GM23338 (cell line): ENCODE measurements around the gene SORL1. TPM values are rescaled to one million over a fixed set of nuclear protein-coding genes. Genes with fewer than 3 reads are reported as not detected.

Experiments used
- ATAC-seq: fragments of 200-7000 bp; cut with Tn5 transposase; 3 replicates; pipeline ENCODE4 v1.9.1; 2020
- DNase-seq: peaks from one replicate; pipeline ENCODE4 v3.0.0-alpha.2; 2015; ENCODE audit warnings: low spot score
- H2AFZ ChIP-seq: fragments of 200-600 bp; sonication (generic); 2 replicates; pipeline ENCODE4 v1.8.0; 2016; ENCODE audit warnings: antibody characterized with exemption, mild to moderate bottlenecking, moderate library complexity
- H3F3A ChIP-seq: fragments of 200-600 bp; sonication (generic); replicated peaks from 2 replicates; pipeline ENCODE4 v1.8.0; 2017; ENCODE audit warnings: antibody characterized with exemption, mixed run types, low read depth
- H3K27ac ChIP-seq: fragments of 200-600 bp; sonication (generic); 2 replicates; pipeline ENCODE4 v1.6.1; 2016; ENCODE audit warnings: low read depth
- H3K27me3 ChIP-seq: fragments of 200-600 bp; sonication (generic); 2 replicates; pipeline ENCODE4 v1.8.0; 2016; ENCODE audit warnings: mild to moderate bottlenecking, mixed run types, moderate library complexity; ENCODE audit not compliant: insufficient read depth
- H3K36me3 ChIP-seq: fragments of 200-600 bp; sonication (generic); 2 replicates; pipeline ENCODE4 v1.8.0; 2016; ENCODE audit warnings: mild to moderate bottlenecking; ENCODE audit not compliant: insufficient read depth
- H3K4me1 ChIP-seq: fragments of 200-600 bp; sonication (generic); 2 replicates; pipeline ENCODE4 v1.8.0; 2016; ENCODE audit warnings: mild to moderate bottlenecking, moderate library complexity; ENCODE audit not compliant: insufficient read depth
- H3K4me2 ChIP-seq: fragments of 200-600 bp; sonication (generic); 2 replicates; pipeline ENCODE4 v1.7.1; 2017; ENCODE audit warnings: mixed run types
- H3K4me3 ChIP-seq: fragments of 200-600 bp; sonication (generic); 2 replicates; pipeline ENCODE4 v1.6.1; 2016; ENCODE audit warnings: mixed run types
- H3K79me2 ChIP-seq: fragments of 200-600 bp; sonication (generic); replicated peaks from 2 replicates; pipeline ENCODE4 v1.8.0; 2017; ENCODE audit warnings: mild to moderate bottlenecking; ENCODE audit not compliant: insufficient read depth
- H3K9me2 ChIP-seq: fragments of 200-600 bp; sonication (generic); 2 replicates; pipeline ENCODE4 v1.8.0; 2017; ENCODE audit not compliant: insufficient read depth
- H4K20me1 ChIP-seq: fragments of 200-600 bp; sonication (generic); replicated peaks from 2 replicates; pipeline ENCODE4 v1.8.0; 2017; ENCODE audit warnings: mild to moderate bottlenecking; ENCODE audit not compliant: insufficient read depth
- H3K27ac Mint-ChIP-seq: 2 replicates; pipeline ENCODE4 v1.8.0; 2020; ENCODE audit warnings: inconsistent platforms, mild to moderate bottlenecking, moderate library complexity, mixed read lengths
- H3K27me3 Mint-ChIP-seq: 3 replicates; pipeline ENCODE4 v1.8.0; 2022; ENCODE audit warnings: low read depth, mild to moderate bottlenecking, moderate library complexity, mixed read lengths, inconsistent platforms; ENCODE audit not compliant: insufficient read depth, poor library complexity
- H3K36me3 Mint-ChIP-seq: 3 replicates; pipeline ENCODE4 v1.8.0; 2021; ENCODE audit warnings: low read depth, mild to moderate bottlenecking, inconsistent platforms, moderate library complexity, mixed read lengths
- H3K4me1 Mint-ChIP-seq: 3 replicates; pipeline ENCODE4 v1.8.0; 2020; ENCODE audit warnings: mild to moderate bottlenecking, inconsistent platforms, mixed read lengths
- H3K4me3 Mint-ChIP-seq: 3 replicates; pipeline ENCODE4 v1.8.0; 2021; ENCODE audit warnings: moderate library complexity, mild to moderate bottlenecking, inconsistent platforms, mixed read lengths
- H3K9me3 Mint-ChIP-seq: 3 replicates; pipeline ENCODE4 v1.8.0; 2020; ENCODE audit warnings: moderate library complexity, mild to moderate bottlenecking, inconsistent platforms, mixed read lengths
- CREB1 ChIP-seq: fragments of 250-450 bp; sonication (Bioruptor Pico); IDR thresholded peaks from 2 replicates; pipeline ENCODE4 v1.5.0; 2020; ENCODE audit warnings: low read depth, mild to moderate bottlenecking, moderate library complexity
- ETS1 ChIP-seq: IDR thresholded peaks from 2 replicates; pipeline ENCODE4 v1.6.1; 2016; ENCODE audit warnings: antibody characterized with exemption
- EZH2 ChIP-seq: fragments of 200-600 bp; sonication (generic); IDR thresholded peaks from one replicate; pipeline ENCODE4 v1.8.0; 2017; ENCODE audit warnings: antibody characterized with exemption, mild to moderate bottlenecking, low read depth; ENCODE audit not compliant: unreplicated experiment
- EZH2phosphoT487 ChIP-seq: fragments of 200-600 bp; sonication (generic); IDR thresholded peaks from one replicate; pipeline ENCODE4 v1.8.1; 2018; ENCODE audit warnings: antibody characterized with exemption; ENCODE audit not compliant: unreplicated experiment
- JUNB ChIP-seq: IDR thresholded peaks from one replicate; pipeline ENCODE4 v1.6.1; 2016; ENCODE audit warnings: antibody characterized with exemption; ENCODE audit not compliant: unreplicated experiment
- NANOG ChIP-seq: IDR thresholded peaks from 2 replicates; pipeline ENCODE4 v1.6.1; 2016; ENCODE audit warnings: antibody characterized with exemption, borderline replicate concordance
- POLR2AphosphoS5 ChIP-seq: IDR thresholded peaks from 2 replicates; pipeline ENCODE4 v1.6.1; 2016; ENCODE audit warnings: antibody characterized with exemption, low read depth
- STAT1 ChIP-seq: IDR thresholded peaks from one replicate; pipeline ENCODE4 v1.6.1; 2016; ENCODE audit warnings: antibody characterized with exemption; ENCODE audit not compliant: unreplicated experiment
- ZNF114 ChIP-seq: fragments of 250-450 bp; sonication (Bioruptor Pico); IDR thresholded peaks from 2 replicates; pipeline ENCODE4 v1.5.0; 2020; ENCODE audit warnings: mild to moderate bottlenecking, moderate library complexity
- ZNF462 ChIP-seq: fragments of 250-450 bp; sonication (Bioruptor Pico); IDR thresholded peaks from 2 replicates; pipeline ENCODE4 v1.5.0; 2020; ENCODE audit warnings: mild to moderate bottlenecking, moderate library complexity
- polyA plus RNA-seq: library from polyadenylated mRNA; unstranded; fragments of >200 nt; fragmentation: Nextera tagmentation; extraction: Ambion mirVana; gene quantifications from 2 replicates; pipeline ENCODE4 v1.2.1, GENCODE V29; 2016
- total RNA-seq: library from RNA; depleted of rRNA; stranded (reverse); fragments of >200 nt; shearing (Covaris generic); gene quantifications from 2 replicates; pipeline ENCODE4 v1.2.3, GENCODE V29; 2014

Gene SORL1
- total and polyA plus RNA-seq, 2 experiments from 2014 or later, result 23.0 to 78.8 TPM

- TF ChIP-seq ZNF462 (CRISPR knock-in tag), result no peak
Observed at GRCh38 chr11:121515335-121515671, 63.2 kb downstream of the SORL1 start (continued).

- ATAC-seq, result no peak
- H3F3A ChIP-seq, result no peaks in the 10 kb centered on the region
- TF ChIP-seq ETS1 (no peak), ZNF462 (CRISPR knock-in tag) (no peak), EZH2phosphoT487 (no peak), JUNB (no peak), EZH2 (no peak), CREB1 (CRISPR knock-in tag) (no peak), STAT1 (no peak), POLR2AphosphoS5 (no peak), NANOG (no peak), ZNF114 (CRISPR knock-in tag) (no peak)
Observed at GRCh38 chr11:121517996-121518395, 65.9 kb downstream of the SORL1 start.

More at GRCh38 chr11:121517996-121518395, 65.9 kb downstream of the SORL1 start:
- peaks cover 3% of the 10 kb centered on the region; the same call in 1 of the 2 replicates for H4K20me1 ChIP-seq
- Mint-ChIP-seq H3K4me3 (no peak overlapping the region), H3K36me3 (peaks cover 61% of the 10 kb centered on the region), H3K27ac (no peak overlapping the region), H3K27me3 (peaks cover 7% of the 10 kb centered on the region), H3K9me3 (no peaks in the 10 kb centered on the region), H3K4me1 (no peaks in the 10 kb centered on the region)
- no peak overlapping the region for H2AFZ ChIP-seq
- peaks cover 14% of the 10 kb centered on the region; the same call in 1 of the 2 replicates for H3K79me2 ChIP-seq
- H3K4me2 ChIP-seq, result no peak overlapping the region
- H3K27ac ChIP-seq, result no peak overlapping the region
- no peaks in the 10 kb centered on the region for H3K4me1 ChIP-seq
- no peak for DNase-seq
- H3K9me2 ChIP-seq, result no peaks in the 10 kb centered on the region
- peaks cover 25% of the 10 kb centered on the region for H3K36me3 ChIP-seq
- H3K4me3 ChIP-seq, result no peak overlapping the region
- no peaks in the 10 kb centered on the region for H3K27me3 ChIP-seq
